Activated CD8-positive, alpha-beta memory T cell treated with anti-CD3 and anti-CD28 coated beads, Interleukin-2, amount 10 ng/mL, durations not matched to agents 7 days and 5 days (primary cell): ENCODE measurements around the gene CNTN3. TPM values are rescaled to one million over a fixed set of nuclear protein-coding genes. Genes with fewer than 3 reads are reported as not detected.

Experiments used
- ATAC-seq: fragments of 150-1000 bp; cut with Tn5 transposase; one replicate; pipeline ENCODE4 v1.10.0; 2021; ENCODE audit warnings: moderate library complexity
- CTCF ChIA-PET: fragments of 350-600 bp; sonication (Branson Sonifier 250); formaldehyde crosslinking; loops from one replicate; lab custom pipeline; 2021; ENCODE audit warnings: antibody characterized with exemption; lab: Charles Lee
- DNase-seq: peaks from one replicate; pipeline ENCODE4 v3.0.0-alpha.2; 2020
- H3K27ac Mint-ChIP-seq: one replicate; pipeline ENCODE4 v1.8.0; 2021; ENCODE audit warnings: mild to moderate bottlenecking, mixed read lengths
- H3K27me3 Mint-ChIP-seq: one replicate; pipeline ENCODE4 v1.8.0; 2021; ENCODE audit warnings: mixed read lengths
- H3K36me3 Mint-ChIP-seq: one replicate; pipeline ENCODE4 v1.8.0; 2021; ENCODE audit warnings: mild to moderate bottlenecking, mixed read lengths
- H3K4me1 Mint-ChIP-seq: one replicate; pipeline ENCODE4 v1.8.0; 2021; ENCODE audit warnings: mixed read lengths
- H3K4me3 Mint-ChIP-seq: one replicate; pipeline ENCODE4 v1.8.0; 2021; ENCODE audit warnings: mild to moderate bottlenecking, moderate library complexity, mixed read lengths
- H3K9me3 Mint-ChIP-seq: one replicate; pipeline ENCODE4 v1.8.0; 2022; ENCODE audit warnings: low read depth, mixed read lengths
- total RNA-seq, 2 experiments: library from RNA; stranded (reverse); gene quantifications; one replicate each; pipeline ENCODE4 v1.2.3, GENCODE V29; 2021

Gene CNTN3
- total RNA-seq, 2 experiments from 2014 or later: not detected

GRCh38 chr3:74630602-74631001, 16.1 kb upstream of the CNTN3 start:
- no peak for ATAC-seq
- Mint-ChIP-seq H3K4me3 (no peak overlapping the region), H3K9me3 (peaks cover 7% of the 10 kb centered on the region), H3K27me3 (no peaks in the 10 kb centered on the region), H3K27ac (no peak overlapping the region), H3K4me1 (no peaks in the 10 kb centered on the region), H3K36me3 (no peaks in the 10 kb centered on the region)
- no peak for DNase-seq
- CTCF ChIA-PET: no interaction called here

- DNase-seq: no peak
Observed at GRCh38 chr3:74626011-74626410, 11.6 kb upstream of the CNTN3 start.

GRCh38 chr3:74624301-74624700, 9.8 kb upstream of the CNTN3 start:
- DNase-seq (no peak), ATAC-seq (no peak)
- no peaks in the 10 kb centered on the region for H3K36me3 Mint-ChIP-seq
- H3K9me3 Mint-ChIP-seq: peaks cover 1% of the 10 kb centered on the region
- H3K27me3 Mint-ChIP-seq: no peaks in the 10 kb centered on the region
- CTCF ChIA-PET: no interaction called here
- H3K4me3 Mint-ChIP-seq: no peak overlapping the region
- no peaks in the 10 kb centered on the region for H3K4me1 Mint-ChIP-seq
- no peak overlapping the region for H3K27ac Mint-ChIP-seq

More at GRCh38 chr3:74626011-74626410, 11.6 kb upstream of the CNTN3 start:
- no peak for ATAC-seq
- Mint-ChIP-seq H3K4me3 (no peak overlapping the region), H3K27ac (no peak overlapping the region), H3K4me1 (no peaks in the 10 kb centered on the region), H3K9me3 (peaks cover 2% of the 10 kb centered on the region), H3K27me3 (no peaks in the 10 kb centered on the region), H3K36me3 (no peaks in the 10 kb centered on the region)
- CTCF ChIA-PET: no interaction called here

- Mint-ChIP-seq H3K9me3 (no peaks in the 10 kb centered on the region), H3K4me3 (no peak overlapping the region), H3K36me3 (no peaks in the 10 kb centered on the region), H3K27ac (no peak overlapping the region), H3K27me3 (no peaks in the 10 kb centered on the region), H3K4me1 (no peaks in the 10 kb centered on the region)
- no peak for ATAC-seq
- CTCF ChIA-PET: no interaction called here
- no peak for DNase-seq
Observed at GRCh38 chr3:74623261-74623836, 8.9 kb upstream of the CNTN3 start.

- DNase-seq: no peak
- Mint-ChIP-seq H3K9me3 (no peaks in the 10 kb centered on the region), H3K4me3 (no peak overlapping the region), H3K36me3 (no peaks in the 10 kb centered on the region), H3K27me3 (no peaks in the 10 kb centered on the region), H3K27ac (no peak overlapping the region), H3K4me1 (no peaks in the 10 kb centered on the region)
- no peak for ATAC-seq
- CTCF ChIA-PET: no interaction called here
Observed at GRCh38 chr3:74621581-74621980, 7.1 kb upstream of the CNTN3 start.

- no peaks in the 10 kb centered on the region for H3K36me3 Mint-ChIP-seq
- CTCF ChIA-PET: no interaction called here
Observed at GRCh38 chr3:74617776-74618175, 3.3 kb upstream of the CNTN3 start.

GRCh38 chr3:74613521-74614106, 845 bp downstream of the CNTN3 start:
- no peaks in the 10 kb centered on the region for H3K9me3 Mint-ChIP-seq
- H3K27me3 Mint-ChIP-seq: peaks cover 15% of the 10 kb centered on the region
- ATAC-seq (no peak), DNase-seq (no peak)
- H3K27ac Mint-ChIP-seq: no peak overlapping the region
- CTCF ChIA-PET: no interaction called here
- H3K4me1 Mint-ChIP-seq: no peaks in the 10 kb centered on the region
- no peak overlapping the region for H3K4me3 Mint-ChIP-seq
- H3K36me3 Mint-ChIP-seq: no peaks in the 10 kb centered on the region

More at GRCh38 chr3:74617776-74618175, 3.3 kb upstream of the CNTN3 start:
- ATAC-seq: no peak
- no peak overlapping the region for H3K4me3 Mint-ChIP-seq
- no peak for DNase-seq
- H3K4me1 Mint-ChIP-seq: no peaks in the 10 kb centered on the region
- peaks cover 13% of the 10 kb centered on the region for H3K27me3 Mint-ChIP-seq
- H3K27ac Mint-ChIP-seq: no peak overlapping the region
- H3K9me3 Mint-ChIP-seq: no peaks in the 10 kb centered on the region

- no peak for ATAC-seq
- Mint-ChIP-seq H3K4me1 (no peaks in the 10 kb centered on the region), H3K4me3 (no peak overlapping the region), H3K27me3 (peaks cover 15% of the 10 kb centered on the region), H3K9me3 (no peaks in the 10 kb centered on the region), H3K36me3 (no peaks in the 10 kb centered on the region), H3K27ac (no peak overlapping the region)
- CTCF ChIA-PET: no interaction called here
- DNase-seq: no peak
Observed at GRCh38 chr3:74613060-74613459, 1.4 kb downstream of the CNTN3 start.

GRCh38 chr3:74611206-74611605, 3.3 kb downstream of the CNTN3 start:
- peaks cover 15% of the 10 kb centered on the region for H3K27me3 Mint-ChIP-seq
- peaks cover 1% of the 10 kb centered on the region for H3K9me3 Mint-ChIP-seq
- H3K4me3 Mint-ChIP-seq: no peak overlapping the region
- no peak overlapping the region for H3K27ac Mint-ChIP-seq
- no peak for ATAC-seq
- CTCF ChIA-PET: no interaction called here
- H3K36me3 Mint-ChIP-seq: no peaks in the 10 kb centered on the region
- no peak for DNase-seq
- no peaks in the 10 kb centered on the region for H3K4me1 Mint-ChIP-seq

GRCh38 chr3:74607803-74608202, 6.7 kb downstream of the CNTN3 start:
- peaks cover 8% of the 10 kb centered on the region for H3K9me3 Mint-ChIP-seq
- no peaks in the 10 kb centered on the region for H3K36me3 Mint-ChIP-seq
- ATAC-seq (no peak), DNase-seq (no peak)
- CTCF ChIA-PET: no interaction called here
- H3K27me3 Mint-ChIP-seq: peaks cover 2% of the 10 kb centered on the region
- H3K4me3 Mint-ChIP-seq: no peak overlapping the region
- H3K4me1 Mint-ChIP-seq: no peaks in the 10 kb centered on the region
- H3K27ac Mint-ChIP-seq: no peak overlapping the region

GRCh38 chr3:74606996-74607395, 7.5 kb downstream of the CNTN3 start:
- Mint-ChIP-seq H3K36me3 (no peaks in the 10 kb centered on the region), H3K4me3 (no peak overlapping the region), H3K9me3 (peaks cover 8% of the 10 kb centered on the region), H3K27me3 (no peaks in the 10 kb centered on the region), H3K27ac (no peak overlapping the region), H3K4me1 (no peaks in the 10 kb centered on the region)
- ATAC-seq (no peak), DNase-seq (no peak)
- CTCF ChIA-PET: no interaction called here

GRCh38 chr3:74605437-74605836, 9.0 kb downstream of the CNTN3 start:
- Mint-ChIP-seq H3K27ac (no peak overlapping the region), H3K9me3 (peaks cover 12% of the 10 kb centered on the region), H3K4me1 (no peaks in the 10 kb centered on the region), H3K4me3 (no peak overlapping the region), H3K36me3 (no peaks in the 10 kb centered on the region), H3K27me3 (no peaks in the 10 kb centered on the region)
- CTCF ChIA-PET: no interaction called here
- ATAC-seq: no peak
- no peak for DNase-seq

- DNase-seq (no peak), ATAC-seq (no peak)
- Mint-ChIP-seq H3K4me3 (no peak overlapping the region), H3K36me3 (no peaks in the 10 kb centered on the region), H3K27ac (no peak overlapping the region), H3K9me3 (peaks cover 15% of the 10 kb centered on the region), H3K4me1 (no peaks in the 10 kb centered on the region), H3K27me3 (no peaks in the 10 kb centered on the region)
- CTCF ChIA-PET: no interaction called here
Observed at GRCh38 chr3:74603292-74603691, 11.2 kb downstream of the CNTN3 start.

- ATAC-seq: no peak
- DNase-seq: no peak
- H3K4me3 Mint-ChIP-seq: no peak overlapping the region
- CTCF ChIA-PET: no interaction called here
- peaks cover 15% of the 10 kb centered on the region for H3K9me3 Mint-ChIP-seq
- no peak overlapping the region for H3K27ac Mint-ChIP-seq
- H3K27me3 Mint-ChIP-seq: no peaks in the 10 kb centered on the region
- no peaks in the 10 kb centered on the region for H3K36me3 Mint-ChIP-seq
- H3K4me1 Mint-ChIP-seq: no peaks in the 10 kb centered on the region
Observed at GRCh38 chr3:74602471-74602870, 12.0 kb downstream of the CNTN3 start.
